Measurements from ENCODE around the gene PGA5.
"Not testable (repeated sequence)": the region's sequence is repeated elsewhere in the genome, so short reads cannot be mapped to it uniquely, and the experiment has no call there.

GRCh38 chr11:61229458-61229857 lies 11.5 kb upstream of the PGA5 start:
- TF ChIP-seq, protein P1, sequence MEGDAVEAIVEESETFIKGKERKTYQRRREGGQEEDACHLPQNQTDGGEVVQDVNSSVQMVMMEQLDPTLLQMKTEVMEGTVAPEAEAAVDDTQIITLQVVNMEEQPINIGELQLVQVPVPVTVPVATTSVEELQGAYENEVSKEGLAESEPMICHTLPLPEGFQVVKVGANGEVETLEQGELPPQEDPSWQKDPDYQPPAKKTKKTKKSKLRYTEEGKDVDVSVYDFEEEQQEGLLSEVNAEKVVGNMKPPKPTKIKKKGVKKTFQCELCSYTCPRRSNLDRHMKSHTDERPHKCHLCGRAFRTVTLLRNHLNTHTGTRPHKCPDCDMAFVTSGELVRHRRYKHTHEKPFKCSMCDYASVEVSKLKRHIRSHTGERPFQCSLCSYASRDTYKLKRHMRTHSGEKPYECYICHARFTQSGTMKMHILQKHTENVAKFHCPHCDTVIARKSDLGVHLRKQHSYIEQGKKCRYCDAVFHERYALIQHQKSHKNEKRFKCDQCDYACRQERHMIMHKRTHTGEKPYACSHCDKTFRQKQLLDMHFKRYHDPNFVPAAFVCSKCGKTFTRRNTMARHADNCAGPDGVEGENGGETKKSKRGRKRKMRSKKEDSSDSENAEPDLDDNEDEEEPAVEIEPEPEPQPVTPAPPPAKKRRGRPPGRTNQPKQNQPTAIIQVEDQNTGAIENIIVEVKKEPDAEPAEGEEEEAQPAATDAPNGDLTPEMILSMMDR (IDR thresholded peaks at IDR 0.05 in 8 of 11, conservative IDR thresholded peaks at IDR 0.05 in 3 of 11), result not testable (repeated sequence)
- not testable (repeated sequence) for TF ChIP-seq POLR2A, POLR2AphosphoS5 (IDR thresholded peaks at IDR 0.05)

Measured in spleen (tissue), 7 donors.